Measurements from ENCODE around the gene TJP2. TPM values are rescaled to one million over a fixed set of nuclear protein-coding genes. Genes with fewer than 3 reads are reported as not detected.
"Not testable (repeated sequence)": the region's sequence is repeated elsewhere in the genome, so short reads cannot be mapped to it uniquely, and the experiment has no call there.

The TJP2 gene
- total and polyA plus RNA-seq, 5 donors from 2014 or later = 5.3 to 13.9 (median 10.6) TPM

GRCh38 chr9:69295872-69296552 is 121.9 kb downstream of the TJP2 start:
- Histone ChIP-seq H3K4me3 (ENCODE audit: low read depth, low read length) (no peak overlapping the region), H3K27ac (ENCODE audit: insufficient read depth, low read length, poor library complexity, severe bottlenecking) (no peak overlapping the region), H3K36me3 (ENCODE audit: control insufficient read depth, insufficient read depth, low read length) (no peaks in the 10 kb centered on the region), H3K27me3 (ENCODE audit: control insufficient read depth, insufficient read depth, low read length) (no peaks in the 10 kb centered on the region), H3K9me3 (ENCODE audit: control insufficient read depth in 2 of 2, low read length in 2 of 2) (no peaks in the 10 kb centered on the region), H3K4me1 (ENCODE audit: control insufficient read depth, insufficient read depth, low read length, poor library complexity, severe bottlenecking) (no peaks in the 10 kb centered on the region)
- ATAC-seq (ENCODE audit: low read depth in 2 of 2) = no peak
- DNase-seq = no peak
- Mint-ChIP-seq H3K9me3 (peaks cover 0 to 3% (median 0%) of the 10 kb centered on the region in 7 donors), H3K4me1 (no peaks in the 10 kb centered on the region), H3K27me3 (peaks cover 22% of the 10 kb centered on the region), H3K4me3 (no peak overlapping the region), H3K27ac (no peak overlapping the region), H3K36me3 (no peaks in the 10 kb centered on the region)

- Histone ChIP-seq H3K4me3 (ENCODE audit: low read depth, low read length) (no peak overlapping the region), H3K27me3 (ENCODE audit: control insufficient read depth, insufficient read depth, low read length) (no peaks in the 10 kb centered on the region), H3K9me3 (ENCODE audit: control insufficient read depth in 2 of 2, low read length in 2 of 2) (no peaks in the 10 kb centered on the region), H3K27ac (ENCODE audit: insufficient read depth, low read length, poor library complexity, severe bottlenecking) (no peak overlapping the region), H3K4me1 (ENCODE audit: control insufficient read depth, insufficient read depth, low read length, poor library complexity, severe bottlenecking) (no peaks in the 10 kb centered on the region), H3K36me3 (ENCODE audit: control insufficient read depth, insufficient read depth, low read length) (no peaks in the 10 kb centered on the region)
- Mint-ChIP-seq H3K36me3 (no peaks in the 10 kb centered on the region), H3K4me1 (no peaks in the 10 kb centered on the region), H3K4me3 (no peak overlapping the region), H3K27me3 (peaks cover 18% of the 10 kb centered on the region), H3K27ac (no peak overlapping the region), H3K9me3 (peaks cover 0 to 3% (median 0%) of the 10 kb centered on the region in 7 donors)
- DNase-seq (no peak), ATAC-seq (ENCODE audit: low read depth in 2 of 2) (no peak)
These were observed 123.4 kb downstream of the TJP2 start for GRCh38 chr9:69297300-69297980.

GRCh38 chr9:69299315-69299714 is 125.2 kb downstream of the TJP2 start:
- Mint-ChIP-seq H3K4me3 (no peak overlapping the region), H3K9me3 (peaks cover 0 to 3% (median 0%) of the 10 kb centered on the region in 7 donors), H3K27me3 (peaks cover 18% of the 10 kb centered on the region), H3K4me1 (no peaks in the 10 kb centered on the region), H3K27ac (no peak overlapping the region), H3K36me3 (no peaks in the 10 kb centered on the region)
- Histone ChIP-seq H3K4me3 (ENCODE audit: low read depth, low read length) (no peak overlapping the region), H3K27ac (ENCODE audit: insufficient read depth, low read length, poor library complexity, severe bottlenecking) (no peak overlapping the region), H3K4me1 (ENCODE audit: control insufficient read depth, insufficient read depth, low read length, poor library complexity, severe bottlenecking) (no peaks in the 10 kb centered on the region), H3K36me3 (ENCODE audit: control insufficient read depth, insufficient read depth, low read length) (no peaks in the 10 kb centered on the region), H3K27me3 (ENCODE audit: control insufficient read depth, insufficient read depth, low read length) (no peaks in the 10 kb centered on the region), H3K9me3 (ENCODE audit: control insufficient read depth in 2 of 2, low read length in 2 of 2) (no peaks in the 10 kb centered on the region)
- no peak for ATAC-seq (ENCODE audit: low read depth in 2 of 2)
- DNase-seq = no peak

- no peaks in the 10 kb centered on the region for H3K9me3 ChIP-seq (ENCODE audit: control insufficient read depth in 2 of 2, low read length in 2 of 2)
- H3K27ac ChIP-seq (ENCODE audit: insufficient read depth, low read length, poor library complexity, severe bottlenecking) = no peak overlapping the region
- no peaks in the 10 kb centered on the region for H3K4me1 ChIP-seq (ENCODE audit: control insufficient read depth, insufficient read depth, low read length, poor library complexity, severe bottlenecking)
- Mint-ChIP-seq H3K27me3 (peaks cover 20% of the 10 kb centered on the region), H3K27ac (no peak overlapping the region), H3K36me3 (no peaks in the 10 kb centered on the region), H3K4me1 (no peaks in the 10 kb centered on the region), H3K4me3 (no peak overlapping the region), H3K9me3 (peaks cover 0 to 3% (median 0%) of the 10 kb centered on the region in 7 donors)
- ATAC-seq (ENCODE audit: low read depth in 2 of 2) = no peak
- DNase-seq = no peak
- H3K27me3 ChIP-seq (ENCODE audit: control insufficient read depth, insufficient read depth, low read length) = no peaks in the 10 kb centered on the region
- H3K36me3 ChIP-seq (ENCODE audit: control insufficient read depth, insufficient read depth, low read length) = no peaks in the 10 kb centered on the region
- H3K4me3 ChIP-seq (ENCODE audit: low read depth, low read length) = no peak overlapping the region
These were observed 125.7 kb downstream of the TJP2 start for GRCh38 chr9:69299826-69300225.

- Mint-ChIP-seq H3K36me3 (no peaks in the 10 kb centered on the region), H3K27me3 (peaks cover 16% of the 10 kb centered on the region), H3K27ac (no peak overlapping the region), H3K4me3 (no peak overlapping the region), H3K4me1 (no peaks in the 10 kb centered on the region), H3K9me3 (peaks cover 0 to 5% (median 0%) of the 10 kb centered on the region in 7 donors)
- no peak overlapping the region for H3K4me3 ChIP-seq (ENCODE audit: low read depth, low read length)
- no peaks in the 10 kb centered on the region for H3K4me1 ChIP-seq (ENCODE audit: control insufficient read depth, insufficient read depth, low read length, poor library complexity, severe bottlenecking)
- no peak overlapping the region for H3K27ac ChIP-seq (ENCODE audit: insufficient read depth, low read length, poor library complexity, severe bottlenecking)
- ATAC-seq (ENCODE audit: low read depth in 2 of 2) (no peak), DNase-seq (no peak)
- no peaks in the 10 kb centered on the region for H3K36me3 ChIP-seq (ENCODE audit: control insufficient read depth, insufficient read depth, low read length)
- H3K27me3 ChIP-seq (ENCODE audit: control insufficient read depth, insufficient read depth, low read length) = no peaks in the 10 kb centered on the region
- H3K9me3 ChIP-seq (ENCODE audit: control insufficient read depth in 2 of 2, low read length in 2 of 2) = no peaks in the 10 kb centered on the region
These were observed 129.3 kb downstream of the TJP2 start for GRCh38 chr9:69303331-69303730.

GRCh38 chr9:69306895-69307445 is 132.9 kb downstream of the TJP2 start:
- H3K36me3 ChIP-seq (ENCODE audit: control insufficient read depth, insufficient read depth, low read length); H3K36me3 Mint-ChIP-seq; H3K4me1 Mint-ChIP-seq; H3K27ac ChIP-seq (ENCODE audit: insufficient read depth, low read length, poor library complexity, severe bottlenecking); H3K9me3 ChIP-seq (ENCODE audit: control insufficient read depth in 2 of 2, low read length in 2 of 2); H3K27ac Mint-ChIP-seq; ATAC-seq (ENCODE audit: low read depth in 2 of 2); DNase-seq; H3K4me3 Mint-ChIP-seq; H3K27me3 ChIP-seq (ENCODE audit: control insufficient read depth, insufficient read depth, low read length); H3K4me1 ChIP-seq (ENCODE audit: control insufficient read depth, insufficient read depth, low read length, poor library complexity, severe bottlenecking); H3K4me3 ChIP-seq (ENCODE audit: low read depth, low read length); H3K9me3 Mint-ChIP-seq: not testable (repeated sequence)
- peaks cover 14% of the 10 kb centered on the region for H3K27me3 Mint-ChIP-seq

GRCh38 chr9:69307446-69308205 is 133.5 kb downstream of the TJP2 start:
- Histone ChIP-seq H3K27me3 (ENCODE audit: control insufficient read depth, insufficient read depth, low read length) (no peaks in the 10 kb centered on the region), H3K36me3 (ENCODE audit: control insufficient read depth, insufficient read depth, low read length) (no peaks in the 10 kb centered on the region), H3K27ac (ENCODE audit: insufficient read depth, low read length, poor library complexity, severe bottlenecking) (no peak overlapping the region), H3K4me1 (ENCODE audit: control insufficient read depth, insufficient read depth, low read length, poor library complexity, severe bottlenecking) (no peaks in the 10 kb centered on the region), H3K9me3 (ENCODE audit: control insufficient read depth in 2 of 2, low read length in 2 of 2) (peaks cover 0 to 4% of the 10 kb centered on the region in 2 experiments), H3K4me3 (ENCODE audit: low read depth, low read length) (no peak overlapping the region)
- Mint-ChIP-seq H3K4me1 (no peaks in the 10 kb centered on the region), H3K9me3 (peaks cover 0 to 11% (median 5%) of the 10 kb centered on the region in 7 donors), H3K27me3 (peaks cover 21% of the 10 kb centered on the region), H3K4me3 (no peak overlapping the region), H3K27ac (no peak overlapping the region), H3K36me3 (no peaks in the 10 kb centered on the region)
- DNase-seq (no peak), ATAC-seq (ENCODE audit: low read depth in 2 of 2) (no peak)

All from CD4-positive, CD25-positive, alpha-beta regulatory T cell (primary cell).